HG02943 (cell line): ENCODE data around the gene WWOX.

Experiments
- ATAC-seq: cut with Tn5 transposase; IDR thresholded peaks from one replicate; pipeline ENCODE4 v1.9.1; 2021; ENCODE audit warnings: mild to moderate bottlenecking, low read depth, moderate library complexity; ENCODE audit not compliant: unreplicated experiment

The WWOX gene

DNA sequence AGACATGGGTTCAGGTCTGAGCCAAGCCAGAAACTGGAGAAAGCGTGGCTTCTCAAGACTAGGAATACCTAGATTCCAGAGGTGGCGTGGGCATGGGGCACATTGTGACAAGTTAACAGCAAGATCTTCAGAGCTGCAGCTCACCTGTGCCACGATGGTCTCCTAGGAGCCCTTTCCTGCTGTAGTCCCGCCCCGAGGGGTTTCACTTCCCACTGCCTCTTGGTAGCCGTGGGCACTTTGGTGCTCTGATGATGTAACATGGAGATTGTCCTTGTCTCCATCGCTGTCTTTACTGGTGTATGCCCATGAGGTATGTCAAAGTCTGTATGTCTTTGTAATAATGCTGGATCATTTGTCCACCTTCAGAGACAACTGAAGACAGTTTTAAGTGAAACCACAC lies 89.7 kb downstream of the WWOX start:
- ATAC-seq: no peak

DNA sequence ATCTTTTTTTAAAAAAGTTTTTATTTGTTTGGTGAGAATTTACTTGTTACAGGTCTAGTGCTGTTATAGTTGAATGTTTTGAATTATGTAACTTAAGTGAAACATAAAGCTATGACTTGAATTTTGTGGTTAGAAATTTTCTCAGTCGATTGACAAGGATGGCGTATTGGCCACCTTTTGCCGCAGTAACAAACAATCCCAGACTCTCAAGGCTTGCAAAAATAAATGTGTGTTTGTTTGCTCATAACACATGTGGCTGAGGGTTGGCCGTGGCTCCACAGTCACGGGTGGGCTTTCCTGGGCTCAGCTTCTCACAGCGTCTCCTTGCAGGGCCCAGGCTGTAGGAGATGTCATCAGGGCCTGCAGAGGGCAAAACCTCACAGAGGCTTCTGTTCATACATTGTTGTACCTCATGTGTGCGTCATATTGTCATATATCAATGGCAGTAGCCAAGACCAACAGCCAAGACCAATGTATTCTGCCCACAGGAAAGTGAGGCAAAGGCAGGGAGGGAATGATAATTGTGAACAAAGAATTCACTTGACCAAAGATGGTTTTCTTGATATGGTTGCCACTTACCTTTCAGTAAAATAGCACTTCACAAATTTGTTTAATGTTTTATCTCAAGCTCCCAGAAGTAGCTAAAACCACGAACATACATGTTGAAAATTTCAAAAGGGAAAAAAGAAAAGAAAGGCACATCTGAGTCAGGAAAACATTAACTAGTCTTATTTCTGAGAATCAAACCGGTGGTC lies 93.5 kb downstream of the WWOX start:
- ATAC-seq: no peak

DNA sequence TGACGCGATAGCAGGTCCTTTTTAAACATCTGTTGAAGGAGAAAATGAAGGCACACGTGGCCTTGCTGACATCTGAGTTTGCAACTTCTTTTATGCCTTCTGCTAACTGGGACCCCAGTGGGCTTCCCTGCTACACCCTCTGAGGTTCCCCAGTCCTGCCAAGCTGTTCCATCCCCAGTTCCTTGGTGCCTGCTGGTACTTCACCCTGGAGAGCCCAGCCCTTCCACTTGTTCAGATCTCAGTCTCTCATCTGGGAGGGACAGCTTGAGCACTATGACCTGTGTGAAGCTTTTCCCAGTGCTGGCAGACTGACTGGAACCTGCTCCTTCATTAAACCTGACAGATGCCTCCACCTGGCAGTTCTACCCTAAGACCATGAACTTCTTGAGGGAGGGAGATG lies 95.5 kb downstream of the WWOX start:
- ATAC-seq: no peak

DNA sequence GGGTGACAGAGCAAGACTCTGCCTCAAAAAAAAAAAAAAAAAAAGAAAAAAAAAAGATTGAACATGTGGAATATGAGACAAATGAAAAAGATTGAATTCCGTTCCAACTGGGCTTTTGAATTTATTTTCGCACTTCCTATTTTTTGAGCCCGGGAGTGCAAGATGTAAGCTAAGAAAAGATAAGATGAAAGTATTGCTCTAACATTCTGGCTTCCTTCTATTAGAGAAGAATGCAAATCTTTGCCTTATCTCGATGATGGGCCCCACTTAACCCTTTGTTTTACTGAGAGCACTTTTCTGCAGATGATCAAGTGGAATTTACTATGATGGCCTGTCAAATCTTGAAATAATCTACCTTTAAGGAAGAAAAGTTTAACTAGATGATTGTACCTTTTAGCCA lies 96.3 kb downstream of the WWOX start:
- ATAC-seq: no peak

DNA sequence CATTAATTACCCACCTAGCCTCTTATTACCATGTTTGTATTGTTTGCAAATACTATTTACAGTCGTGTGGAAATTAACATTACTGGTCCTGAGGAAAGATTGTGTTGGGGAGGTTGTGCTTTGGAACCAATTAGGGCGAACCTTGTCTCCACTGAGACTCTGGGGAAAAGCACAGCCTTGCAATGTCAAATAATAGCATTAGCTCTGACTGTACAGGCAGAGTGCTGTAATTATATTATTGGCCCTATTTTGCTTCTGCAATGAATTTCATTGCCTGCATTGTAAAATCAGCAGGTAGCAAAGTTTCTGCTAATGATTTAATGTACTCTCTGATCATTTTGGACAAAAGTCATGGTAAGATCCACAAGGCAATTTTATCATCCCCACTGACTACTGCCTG lies 97.0 kb downstream of the WWOX start:
- ATAC-seq: no peak

DNA sequence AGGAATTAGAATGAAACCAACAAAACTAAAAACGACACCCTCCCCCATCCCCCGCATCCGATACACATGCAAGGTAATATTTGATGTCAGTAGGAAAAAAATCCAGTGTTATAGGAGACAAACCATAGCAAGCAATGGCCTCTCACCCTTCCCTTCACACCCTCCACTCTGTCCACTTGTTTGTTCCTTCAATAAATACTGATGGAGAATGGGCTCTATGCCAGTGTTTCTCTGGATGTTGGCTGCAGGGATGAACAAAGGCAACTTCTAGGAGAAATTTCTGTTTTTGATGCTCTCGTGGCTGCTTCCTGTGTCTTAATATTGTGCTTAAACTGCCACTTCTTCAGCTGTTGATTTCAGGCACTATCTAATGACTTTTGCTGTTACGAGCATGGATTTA lies 98.8 kb downstream of the WWOX start:
- ATAC-seq: no peak

DNA sequence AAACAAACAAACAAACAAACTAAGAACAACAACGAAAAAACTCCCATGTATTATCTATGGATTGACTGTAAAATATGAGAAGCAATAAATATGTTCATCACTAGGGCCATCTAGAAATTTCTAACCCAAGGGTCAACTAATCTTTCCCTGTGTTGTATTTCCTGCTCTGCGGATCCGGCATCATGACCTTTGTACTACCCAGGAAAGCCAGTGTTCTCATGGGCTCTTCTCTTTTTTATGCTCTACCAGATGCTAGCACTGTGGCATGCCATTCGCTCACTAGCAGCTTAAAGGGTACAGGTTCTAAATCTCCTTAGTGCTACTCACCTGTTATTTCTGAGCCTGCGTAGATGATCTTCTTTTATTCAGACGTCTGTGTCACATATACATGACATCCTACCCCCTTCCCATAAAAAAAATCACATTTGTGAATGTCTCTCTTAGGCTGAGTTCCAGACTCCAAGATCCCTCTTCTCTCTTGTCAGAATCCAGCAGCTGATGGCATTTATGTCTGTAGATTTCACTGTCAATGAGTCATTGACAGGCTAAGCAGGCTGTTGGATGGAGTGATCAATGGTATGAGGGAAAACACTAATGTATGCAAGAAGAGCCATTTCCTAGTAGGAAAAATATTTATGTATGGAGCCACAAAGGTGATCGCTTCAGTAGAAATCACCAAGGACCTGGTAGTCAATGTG lies 100.0 kb downstream of the WWOX start:
- no peak for ATAC-seq

DNA sequence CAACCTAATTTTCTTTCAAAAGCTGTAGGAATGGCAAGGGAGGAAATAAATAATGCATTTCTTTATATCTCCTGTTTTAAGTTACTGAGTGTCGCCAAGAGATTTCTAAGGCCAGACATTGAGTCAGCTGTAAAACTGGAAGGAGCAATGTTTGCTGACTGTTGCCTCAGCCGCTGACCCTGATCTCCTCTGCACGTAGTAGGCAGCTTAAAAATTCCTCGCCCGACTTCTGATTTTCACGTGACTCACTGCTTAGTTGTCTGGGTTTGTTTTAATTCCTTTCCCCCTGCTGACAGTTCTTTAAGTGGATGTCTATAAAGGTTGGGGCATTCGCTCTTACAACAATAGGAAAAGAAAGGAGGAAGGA lies 100.6 kb downstream of the WWOX start:
- ATAC-seq: no peak

DNA sequence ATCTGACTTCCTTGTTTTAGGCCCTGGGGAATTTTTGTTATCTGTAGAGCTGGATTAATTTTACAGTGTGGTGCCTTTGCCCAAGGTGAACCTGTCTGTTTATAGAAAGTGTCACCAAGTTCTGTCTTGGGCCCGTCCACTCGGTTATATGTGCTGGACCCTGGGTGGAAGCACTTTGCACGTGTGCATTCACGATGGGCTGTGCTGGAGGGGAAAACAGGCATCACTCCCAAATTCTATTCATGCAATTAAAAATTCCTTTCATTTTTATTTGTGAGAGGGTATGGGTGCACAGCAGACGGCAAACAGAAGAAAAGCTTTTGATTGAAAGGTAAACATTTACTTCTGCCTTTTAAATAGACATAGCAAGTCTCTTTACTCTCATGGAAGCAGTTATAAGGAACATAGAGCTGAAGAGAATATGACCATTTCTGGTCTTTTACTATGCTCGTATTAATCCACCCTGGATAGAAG lies 101.2 kb downstream of the WWOX start:
- no peak for ATAC-seq

DNA sequence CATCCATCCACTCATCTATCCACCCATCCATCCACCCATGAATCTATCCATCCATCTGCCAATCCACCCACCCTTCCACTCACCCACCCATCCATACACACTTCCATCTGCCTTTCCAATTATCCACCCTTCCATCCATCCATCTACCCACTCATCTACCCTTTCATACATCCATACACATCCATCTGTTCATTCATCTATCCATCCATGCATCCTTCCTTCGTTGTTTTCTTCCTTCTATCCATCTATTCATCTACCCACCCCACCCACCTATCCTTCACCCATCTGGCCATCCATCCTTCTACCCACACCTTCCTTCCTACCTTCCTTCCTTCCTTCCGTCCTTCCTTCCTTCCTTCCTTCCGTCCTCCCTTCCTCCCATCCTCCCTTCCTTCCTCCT lies 106.1 kb downstream of the WWOX start:
- ATAC-seq: no peak

DNA sequence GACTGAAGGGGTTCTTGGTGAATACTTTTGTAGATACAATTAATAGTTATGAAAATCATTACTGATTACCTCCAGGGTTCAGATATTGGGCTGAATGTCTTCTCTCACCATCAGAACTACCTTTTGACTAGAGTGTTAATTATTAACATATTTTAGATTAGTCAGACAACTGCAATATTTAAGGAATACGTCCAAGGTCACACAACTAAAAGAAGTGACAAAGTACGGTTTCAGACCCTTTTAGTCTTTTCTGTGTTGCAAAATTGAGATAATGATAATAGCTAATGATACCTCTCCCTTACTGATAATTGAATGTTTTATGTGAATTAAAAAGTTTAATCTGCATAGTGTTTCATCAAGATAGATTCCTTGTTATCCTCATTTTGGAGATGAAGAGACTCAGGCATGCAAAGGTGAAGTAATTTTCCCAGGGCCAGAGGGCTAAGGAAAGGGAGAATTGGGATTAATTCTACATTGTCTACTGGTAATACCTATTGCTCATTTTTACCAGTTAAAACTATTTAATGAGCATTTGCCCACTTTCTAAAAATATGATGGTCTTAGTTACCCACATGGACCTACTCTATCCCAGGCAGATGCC lies 107.3 kb downstream of the WWOX start:
- ATAC-seq: no peak

DNA sequence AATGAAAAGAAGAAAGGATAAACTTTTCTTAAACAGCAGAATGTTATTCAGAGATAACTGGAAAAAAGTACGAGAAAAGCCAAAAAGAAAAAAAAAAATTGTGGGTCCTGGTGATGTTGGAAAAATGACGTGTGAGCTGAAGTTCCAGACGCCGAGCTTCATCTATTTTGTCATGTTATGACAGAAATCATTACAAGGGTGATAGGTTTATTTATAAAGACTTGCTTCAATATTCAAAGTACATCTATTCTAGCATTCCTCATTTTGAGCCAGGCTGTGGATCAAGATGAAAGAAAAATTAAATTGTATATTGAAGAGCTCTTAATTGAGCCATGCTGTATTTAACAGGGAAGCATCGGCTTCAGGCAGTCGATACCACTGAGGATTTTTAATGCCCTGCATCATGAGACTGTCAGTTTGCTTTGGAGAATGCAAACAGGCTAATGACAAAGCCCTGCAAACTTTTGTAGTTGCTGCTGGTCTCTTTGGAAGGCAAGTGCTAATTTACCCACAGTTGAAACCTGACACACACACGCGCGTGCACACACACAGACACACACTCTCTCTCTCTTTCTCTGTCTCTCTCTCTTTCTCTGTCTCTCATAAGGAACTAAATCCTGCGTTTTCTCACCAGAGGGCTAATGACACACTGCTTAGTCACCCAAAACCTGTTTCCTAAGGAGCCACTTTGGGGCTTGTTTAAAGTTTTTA lies 110.7 kb downstream of the WWOX start:
- no peak for ATAC-seq

DNA sequence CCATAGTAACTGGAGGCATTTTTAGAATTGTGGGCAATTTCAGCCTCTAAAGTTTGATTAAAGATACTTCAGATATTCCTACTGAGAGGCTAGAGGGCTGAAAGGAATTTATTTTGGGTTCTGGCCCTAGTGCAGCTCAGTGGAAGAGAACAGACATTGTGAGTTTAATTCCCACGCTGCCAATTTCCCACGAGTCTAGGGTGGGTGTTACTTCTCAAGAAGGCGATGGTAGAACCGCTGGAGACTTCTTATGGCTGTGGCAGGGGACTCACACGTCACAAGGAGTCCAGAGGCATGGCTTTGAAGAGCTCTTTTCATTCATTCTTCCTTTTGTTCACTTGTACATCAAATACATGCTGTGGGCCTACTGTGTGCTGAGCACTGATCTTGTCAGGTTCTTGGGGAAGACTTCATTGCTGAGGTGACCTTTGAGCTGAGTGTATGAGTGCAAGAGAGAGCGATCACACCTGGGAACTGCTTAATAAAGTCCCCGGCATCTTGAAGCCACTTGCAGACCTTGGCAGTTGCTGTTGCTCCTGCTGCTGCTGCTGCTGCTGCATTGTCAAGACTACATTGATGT lies 111.7 kb downstream of the WWOX start:
- no peak for ATAC-seq

DNA sequence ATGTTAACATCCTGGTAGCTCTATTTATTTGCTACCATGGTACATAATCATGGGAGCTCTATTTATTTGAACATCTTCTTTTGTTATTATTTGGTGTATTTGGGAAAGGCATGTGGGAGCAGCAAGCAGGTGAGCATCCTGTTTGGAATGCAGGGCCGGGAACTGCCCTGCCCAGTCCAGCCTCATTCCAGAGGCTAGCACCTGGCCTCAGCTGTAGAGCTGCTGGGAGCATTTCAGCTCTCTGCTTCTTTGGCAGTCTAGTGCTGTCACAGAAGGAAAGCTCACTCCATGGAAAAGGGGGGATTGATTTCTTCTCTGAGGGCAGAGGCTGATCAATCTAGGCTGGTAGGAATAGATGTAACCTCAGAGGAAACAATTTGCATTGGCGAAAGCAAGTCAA lies 112.5 kb downstream of the WWOX start:
- no peak for ATAC-seq

DNA sequence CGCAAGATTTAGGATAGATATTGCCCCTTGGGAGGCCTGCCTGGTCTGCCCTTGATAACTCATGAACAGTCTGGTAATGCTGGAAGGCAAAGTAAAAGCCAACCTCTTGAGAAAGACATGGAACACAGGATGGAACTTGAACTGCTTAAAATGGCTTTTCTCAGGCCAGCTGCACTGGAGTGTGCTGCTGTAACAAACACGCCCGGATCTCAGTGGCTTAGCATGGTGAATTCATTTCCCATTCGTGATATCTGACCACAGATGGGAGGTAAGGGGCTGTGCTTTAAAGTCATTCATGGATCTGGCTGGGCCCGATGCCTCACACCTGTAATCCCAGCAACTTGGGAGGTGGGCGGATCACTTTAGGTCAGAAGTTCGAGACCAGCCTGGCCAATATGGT lies 113.2 kb downstream of the WWOX start:
- no peak for ATAC-seq

DNA sequence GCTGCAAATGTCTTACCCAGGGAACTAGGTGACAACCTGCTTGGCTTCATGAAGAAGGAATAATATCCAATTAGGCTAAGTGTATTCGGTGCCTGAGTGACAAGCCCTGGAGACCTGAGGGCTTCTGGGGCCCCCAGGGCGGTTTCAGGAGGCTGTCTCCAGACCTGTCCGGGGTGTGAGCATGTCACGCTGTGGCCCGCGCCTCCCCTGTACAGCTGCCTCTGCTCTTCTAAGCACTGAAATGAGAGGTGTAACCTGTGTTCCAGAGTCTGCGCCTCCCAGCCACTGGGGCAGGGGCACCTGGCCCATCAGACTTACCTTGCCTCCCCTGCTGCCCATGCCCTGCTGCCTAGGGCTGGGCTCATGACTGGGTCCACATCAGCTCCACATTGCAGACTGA lies 114.3 kb downstream of the WWOX start:
- ATAC-seq: no peak

DNA sequence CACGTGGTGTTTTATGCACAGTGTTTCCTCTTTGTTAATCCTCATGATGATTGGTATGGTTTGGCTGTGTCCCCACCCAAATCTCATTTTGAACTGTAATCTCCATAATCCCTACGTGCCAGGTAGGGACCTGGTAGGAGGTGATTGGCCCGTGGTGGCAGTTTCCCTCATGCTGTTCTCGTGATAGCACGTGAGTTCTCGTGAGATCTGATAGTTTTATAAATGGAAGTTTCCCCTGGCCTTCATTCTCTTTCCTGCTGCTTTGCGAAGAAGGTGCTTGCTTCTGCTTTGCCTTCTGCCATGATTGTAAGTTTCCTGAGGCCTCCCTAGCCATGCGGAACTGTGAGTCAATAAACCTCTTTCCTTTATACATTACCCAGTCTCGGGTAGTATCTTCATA lies 115.8 kb downstream of the WWOX start:
- no peak for ATAC-seq

DNA sequence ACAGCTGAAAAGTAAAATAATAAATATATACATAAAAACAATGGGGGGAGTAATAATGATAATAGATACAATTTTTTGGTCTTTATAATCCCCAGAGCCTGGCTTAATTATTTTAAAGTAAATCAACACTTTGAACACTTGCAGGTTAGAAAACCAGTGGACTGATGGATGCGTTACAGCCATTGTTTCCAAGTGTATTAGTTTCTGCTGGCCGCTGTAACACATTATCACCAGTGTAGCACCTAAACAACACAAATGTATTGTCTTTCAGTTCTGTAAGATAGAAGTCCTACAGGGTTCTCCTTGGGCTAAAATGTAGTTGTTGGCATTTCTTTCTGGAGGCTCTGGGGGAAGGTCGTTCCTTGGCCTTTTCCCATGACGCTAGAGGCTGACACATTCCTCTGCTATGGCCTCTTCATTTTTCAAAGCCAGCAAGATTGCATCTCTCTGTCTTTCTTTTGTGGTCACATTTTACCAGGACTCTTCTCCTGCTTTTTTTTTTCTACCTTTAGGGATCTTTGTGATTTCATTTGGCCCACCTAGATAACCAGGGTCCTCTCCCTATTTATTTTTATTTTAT lies 116.8 kb downstream of the WWOX start:
- ATAC-seq: no peak

DNA sequence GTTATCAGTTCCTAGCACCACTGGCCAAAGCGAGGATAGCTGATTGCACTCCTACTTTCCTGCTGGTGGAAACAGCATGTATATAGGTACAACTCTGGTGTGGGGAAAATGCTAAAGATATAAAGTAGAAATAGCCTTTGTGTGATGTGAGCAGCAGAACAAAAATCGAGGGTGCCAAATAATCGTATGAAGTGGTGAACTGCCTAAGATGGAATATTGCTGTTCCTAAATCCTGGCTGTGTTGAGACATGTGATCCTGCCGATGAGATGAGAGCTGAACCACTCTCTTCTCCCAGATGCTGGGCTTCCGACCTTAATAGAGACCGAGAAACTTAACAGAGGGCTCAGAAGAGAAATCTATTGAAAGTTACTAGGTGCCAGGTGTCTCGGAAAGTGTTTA lies 117.8 kb downstream of the WWOX start:
- ATAC-seq: no peak

DNA sequence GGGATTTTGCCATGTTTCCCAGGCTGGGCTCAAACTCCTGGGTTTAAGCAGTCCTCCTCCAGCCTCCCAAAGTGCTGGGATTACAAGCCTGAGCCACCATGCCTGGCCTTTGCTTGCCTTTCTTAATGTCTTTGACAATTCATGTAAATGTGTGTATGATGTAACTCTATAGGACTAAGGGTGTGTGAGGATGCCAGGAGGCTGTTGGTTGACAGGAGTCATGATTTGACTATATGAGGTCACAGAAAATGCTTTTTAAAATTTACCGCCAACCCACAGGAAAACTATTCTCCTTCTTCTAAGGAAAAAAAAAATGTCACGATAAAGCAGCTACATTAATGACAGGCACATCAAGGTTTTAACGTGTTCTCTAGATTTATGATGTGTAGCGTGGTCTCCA lies 118.8 kb downstream of the WWOX start:
- no peak for ATAC-seq
